Measurements from ENCODE around the gene RHO.

GRCh38 chr3:129560911-129561594, 32.6 kb downstream of the RHO start:
- TF ChIP-seq CTCF (IDR thresholded peaks at IDR 0.05 in 4 of 5, conservative IDR thresholded peaks at IDR 0.05 in 1 of 5) = no peak
- no peak for TF ChIP-seq POLR2A (IDR thresholded peaks at IDR 0.05)
